Skeletal muscle satellite cell (primary cell): ENCODE results near the gene NHSL2.

ENCODE experiments used
- H3K27me3 ChIP-seq: 2 replicates; pipeline ENCODE4 v1.7.0; 2013; ENCODE audit warnings: low read length; ENCODE audit not compliant: control insufficient read depth, insufficient read depth
- H3K36me3 ChIP-seq: 2 replicates; pipeline ENCODE4 v1.7.0; 2013; ENCODE audit warnings: mild to moderate bottlenecking, control low read depth, low read length; ENCODE audit not compliant: insufficient read depth
- H3K4me1 ChIP-seq: 2 replicates; pipeline ENCODE4 v1.7.0; 2013; ENCODE audit warnings: low read length; ENCODE audit not compliant: control insufficient read depth, insufficient read depth
- H3K4me2 ChIP-seq: 2 replicates; pipeline ENCODE4 v1.7.0; 2013; ENCODE audit warnings: mild to moderate bottlenecking, low read length
- H3K4me3 ChIP-seq: 2 replicates; pipeline ENCODE4 v1.7.0; 2013; ENCODE audit warnings: low read length
- H3K9ac ChIP-seq: 2 replicates; pipeline ENCODE4 v1.7.0; 2013; ENCODE audit warnings: mild to moderate bottlenecking, low read depth, low read length, moderate library complexity
- H3K9me3 ChIP-seq: replicated peaks from 2 replicates; pipeline ENCODE4 v1.7.0; 2013; ENCODE audit warnings: mild to moderate bottlenecking, control low read depth, low read length

The NHSL2 gene

DNA sequence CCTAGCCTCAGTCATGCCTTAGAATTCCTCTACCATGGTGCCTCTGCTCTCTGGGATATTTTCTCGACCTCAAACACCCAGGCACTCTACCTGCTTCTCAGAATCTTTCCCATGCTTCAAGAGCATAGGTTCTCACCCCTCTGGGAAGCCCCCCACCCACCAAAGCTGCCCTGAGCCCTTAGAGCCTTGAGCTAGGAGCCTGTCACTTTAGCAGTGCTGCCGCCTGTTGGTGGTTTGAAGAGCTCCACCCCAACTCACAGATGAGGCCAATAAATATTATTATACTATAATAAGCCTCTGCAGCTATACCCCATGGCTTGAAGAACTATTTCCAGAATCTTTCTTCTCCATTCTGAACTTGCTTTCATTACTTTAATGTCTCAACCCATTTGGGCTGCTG lies 111.3 kb downstream of the NHSL2 start:
- peaks cover 64% of the 10 kb centered on the region for H3K27me3 ChIP-seq
- no peak overlapping the region for H3K9ac ChIP-seq
- no peak overlapping the region for H3K4me3 ChIP-seq
- no peaks in the 10 kb centered on the region for H3K36me3 ChIP-seq
- H3K4me1 ChIP-seq, result peaks cover 19% of the 10 kb centered on the region
- no peaks in the 10 kb centered on the region for H3K9me3 ChIP-seq
- no peak overlapping the region for H3K4me2 ChIP-seq

DNA sequence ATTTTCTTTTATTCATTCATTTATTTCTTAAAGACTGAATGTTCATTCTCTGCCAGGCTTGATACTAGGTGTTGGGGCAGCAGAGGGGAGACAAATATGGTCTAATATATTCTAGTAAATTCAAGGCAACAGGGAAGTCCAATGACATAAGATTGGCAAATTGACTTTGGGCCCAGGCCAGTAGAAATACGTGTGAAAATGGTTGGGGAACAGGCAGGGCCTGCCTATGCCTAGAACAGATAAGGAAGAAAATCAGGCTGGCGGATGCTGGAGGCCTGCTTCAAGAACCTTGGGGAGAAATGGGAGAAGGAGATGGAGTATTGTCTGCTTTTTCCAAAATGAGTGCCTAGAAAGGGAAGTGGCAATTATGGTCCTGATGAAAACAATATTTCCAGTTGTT lies 112.4 kb downstream of the NHSL2 start:
- Histone ChIP-seq H3K9ac (no peak overlapping the region), H3K4me3 (no peak overlapping the region), H3K27me3 (peaks cover 60% of the 10 kb centered on the region), H3K4me1 (peaks cover 26% of the 10 kb centered on the region), H3K9me3 (no peaks in the 10 kb centered on the region), H3K36me3 (no peaks in the 10 kb centered on the region), H3K4me2 (no peak overlapping the region)

DNA sequence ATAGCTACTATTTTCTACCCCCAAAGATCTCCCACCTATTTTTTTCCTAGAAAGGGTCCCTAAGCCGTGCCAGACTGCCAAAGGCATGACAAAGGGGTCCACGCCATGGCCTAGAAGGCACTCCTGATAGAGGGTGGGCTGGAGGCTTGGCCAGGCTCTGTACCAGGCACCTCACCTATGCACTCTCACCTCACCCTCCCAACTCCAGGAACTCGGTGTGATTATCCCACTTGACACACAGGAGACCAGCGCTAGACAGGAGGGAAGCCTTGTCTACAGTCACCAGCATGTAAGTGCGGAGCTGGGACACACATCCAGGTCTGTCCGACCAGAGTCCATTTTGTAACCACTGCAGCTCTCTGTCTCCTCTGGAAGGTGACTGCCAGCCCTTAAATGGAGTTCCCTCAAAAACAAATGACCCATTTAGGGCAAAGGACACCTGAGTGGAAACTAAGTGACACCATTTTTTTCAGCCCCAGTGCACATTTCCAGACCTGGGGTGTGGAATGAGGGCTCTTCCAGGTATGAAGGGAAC lies 114.7 kb downstream of the NHSL2 start:
- H3K36me3 ChIP-seq, result no peaks in the 10 kb centered on the region
- no peaks in the 10 kb centered on the region for H3K9me3 ChIP-seq
- H3K4me3 ChIP-seq, result no peak overlapping the region
- H3K9ac ChIP-seq, result no peak overlapping the region
- no peak overlapping the region for H3K4me2 ChIP-seq
- H3K4me1 ChIP-seq, result peaks cover 30% of the 10 kb centered on the region
- peaks cover 53% of the 10 kb centered on the region for H3K27me3 ChIP-seq

DNA sequence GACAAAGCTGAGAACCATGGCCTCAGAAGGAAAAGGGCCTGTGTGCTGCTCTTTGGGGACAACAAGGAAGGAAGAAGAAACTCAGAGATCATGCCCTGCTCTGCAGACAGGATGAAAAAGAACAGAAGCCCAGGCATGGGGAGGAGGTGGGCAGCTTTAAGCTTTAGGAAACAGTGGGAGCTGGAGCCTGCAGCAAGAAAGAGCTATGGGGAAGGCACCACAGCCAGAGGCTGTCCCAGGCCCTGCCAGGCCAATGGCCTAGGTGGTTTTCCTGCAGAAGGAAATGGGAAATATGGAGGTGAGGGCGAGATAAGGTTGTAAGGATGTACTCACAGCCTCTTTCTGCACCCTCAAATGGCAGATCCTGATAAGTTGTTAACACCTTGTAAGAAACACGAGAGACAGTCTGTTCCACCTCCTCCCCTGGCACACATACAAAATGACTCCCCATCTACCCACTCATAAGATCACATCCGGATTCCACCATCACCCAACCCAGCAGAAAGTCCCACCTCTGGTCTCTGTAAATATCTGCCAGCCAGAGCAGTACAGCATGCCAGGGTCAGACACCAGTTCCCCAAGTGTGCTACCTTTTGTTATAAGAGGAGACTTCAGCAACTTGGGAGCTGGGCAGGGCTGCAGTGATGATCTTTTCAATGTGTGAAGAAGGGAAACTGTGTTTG lies 115.8 kb downstream of the NHSL2 start:
- Histone ChIP-seq H3K4me2 (no peak overlapping the region), H3K4me3 (no peak overlapping the region), H3K9ac (no peak overlapping the region), H3K27me3 (peaks cover 48% of the 10 kb centered on the region), H3K9me3 (no peaks in the 10 kb centered on the region), H3K36me3 (no peaks in the 10 kb centered on the region), H3K4me1 (peaks cover 33% of the 10 kb centered on the region)

DNA sequence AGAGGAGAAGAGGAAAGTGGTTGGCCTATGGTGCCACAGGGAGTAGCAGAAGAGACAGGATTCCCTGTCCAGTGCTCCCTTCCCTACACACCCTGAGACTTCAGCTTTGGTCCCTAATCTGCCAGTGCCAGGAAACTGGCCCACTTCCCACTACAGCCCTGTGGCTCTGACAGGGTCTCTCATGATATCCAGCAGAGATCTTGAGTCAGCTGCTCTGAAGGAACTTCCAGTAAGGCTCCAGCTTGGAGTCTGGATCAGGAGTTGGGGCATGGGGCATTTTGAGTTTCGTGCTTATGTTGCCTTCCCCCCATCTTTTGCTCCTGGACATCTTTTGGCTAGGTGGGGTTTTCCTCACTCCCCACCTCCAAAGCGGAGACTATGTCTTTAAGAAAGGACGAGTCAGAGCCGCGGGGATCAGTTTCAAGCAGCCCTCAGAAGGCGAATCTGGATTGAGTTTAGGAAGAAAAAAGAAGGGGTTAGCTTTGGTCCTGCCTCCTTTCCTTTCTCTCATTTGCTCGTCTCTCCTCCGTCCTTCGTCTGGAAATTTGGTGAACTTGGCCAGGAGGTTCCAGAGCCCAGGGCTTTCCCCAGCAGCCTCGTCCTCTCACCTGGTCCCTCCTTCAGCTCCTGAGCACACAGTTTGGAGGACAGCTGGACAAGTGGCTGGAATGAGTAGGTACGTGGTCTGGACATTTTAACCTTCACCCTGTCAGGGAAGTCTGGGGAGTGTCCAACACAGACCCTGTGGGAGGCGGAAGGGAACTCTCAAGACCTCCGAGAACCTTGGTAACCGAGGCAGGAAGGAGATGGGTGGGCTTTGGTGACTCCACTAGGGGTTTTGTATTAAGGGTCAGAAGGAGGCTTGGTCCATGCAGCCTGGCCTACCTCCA lies 116.6 kb downstream of the NHSL2 start:
- Histone ChIP-seq H3K4me2 (no peak overlapping the region), H3K9me3 (no peaks in the 10 kb centered on the region), H3K36me3 (no peaks in the 10 kb centered on the region), H3K9ac (no peak overlapping the region), H3K4me3 (no peak overlapping the region), H3K4me1 (peaks cover 33% of the 10 kb centered on the region), H3K27me3 (peaks cover 44% of the 10 kb centered on the region)

DNA sequence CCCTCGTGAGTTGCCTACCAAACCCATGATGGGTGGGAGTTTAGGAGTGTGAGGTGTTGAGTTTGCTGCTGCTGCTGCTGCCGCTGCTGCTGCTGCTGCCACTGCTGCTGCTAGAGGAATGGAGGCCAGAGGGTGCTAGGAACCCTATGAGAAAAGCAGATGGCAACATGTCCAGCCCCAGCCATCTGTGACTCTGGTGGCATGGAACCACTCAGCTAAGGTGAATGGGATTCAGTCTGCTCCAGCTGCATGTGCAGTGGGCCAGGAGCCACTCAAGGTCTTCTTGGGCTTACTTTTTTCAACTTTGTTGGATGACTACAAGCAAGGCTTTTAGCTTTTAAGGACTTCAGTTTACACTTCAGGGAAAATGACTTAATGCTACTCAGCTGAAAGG lies 117.3 kb downstream of the NHSL2 start:
- Histone ChIP-seq H3K9me3 (no peaks in the 10 kb centered on the region), H3K36me3 (no peaks in the 10 kb centered on the region), H3K4me2 (no peak overlapping the region), H3K27me3 (peaks cover 40% of the 10 kb centered on the region), H3K4me3 (no peak overlapping the region), H3K4me1 (peaks cover 33% of the 10 kb centered on the region), H3K9ac (no peak overlapping the region)

DNA sequence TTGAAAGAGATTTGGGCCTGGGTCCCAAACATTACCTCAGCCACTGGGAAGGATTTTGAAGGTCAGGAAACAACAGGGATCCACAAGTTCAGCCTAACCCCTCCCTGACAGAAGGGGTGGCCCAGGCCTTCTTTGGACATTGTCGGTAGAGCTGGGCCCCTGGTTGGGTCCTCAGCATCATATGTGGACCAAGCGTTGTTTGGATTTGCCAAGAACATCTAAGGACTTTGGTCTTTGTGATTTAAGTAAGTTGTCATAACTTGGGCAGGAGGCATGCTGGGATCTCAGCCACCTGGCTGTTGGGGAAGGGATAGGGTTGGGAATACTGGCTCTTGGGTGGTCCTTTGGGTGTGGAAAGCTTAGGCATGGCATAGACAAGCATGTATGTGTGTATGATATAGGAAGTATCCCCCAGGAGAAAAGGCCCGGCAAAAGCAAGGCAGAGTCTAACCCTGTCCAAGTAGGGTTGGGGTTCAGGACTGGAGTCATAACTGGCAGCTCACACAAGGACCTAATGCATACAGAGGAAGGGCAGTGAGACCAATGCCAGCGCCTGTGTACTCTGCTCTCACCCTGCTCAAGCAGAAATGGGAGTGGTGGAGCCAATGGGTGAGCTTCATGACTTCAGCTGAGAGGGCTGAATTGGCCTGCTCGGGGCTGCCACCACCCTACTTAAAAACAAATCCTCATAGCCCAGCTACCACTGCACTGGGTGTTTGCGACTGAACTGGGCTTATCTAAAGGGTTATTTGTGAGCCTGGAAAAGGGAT lies 118.2 kb downstream of the NHSL2 start:
- H3K4me2 ChIP-seq, result no peak overlapping the region
- no peaks in the 10 kb centered on the region for H3K9me3 ChIP-seq
- H3K27me3 ChIP-seq, result peaks cover 42% of the 10 kb centered on the region
- H3K9ac ChIP-seq, result no peak overlapping the region
- H3K36me3 ChIP-seq, result no peaks in the 10 kb centered on the region
- no peak overlapping the region for H3K4me3 ChIP-seq
- peaks cover 33% of the 10 kb centered on the region for H3K4me1 ChIP-seq

DNA sequence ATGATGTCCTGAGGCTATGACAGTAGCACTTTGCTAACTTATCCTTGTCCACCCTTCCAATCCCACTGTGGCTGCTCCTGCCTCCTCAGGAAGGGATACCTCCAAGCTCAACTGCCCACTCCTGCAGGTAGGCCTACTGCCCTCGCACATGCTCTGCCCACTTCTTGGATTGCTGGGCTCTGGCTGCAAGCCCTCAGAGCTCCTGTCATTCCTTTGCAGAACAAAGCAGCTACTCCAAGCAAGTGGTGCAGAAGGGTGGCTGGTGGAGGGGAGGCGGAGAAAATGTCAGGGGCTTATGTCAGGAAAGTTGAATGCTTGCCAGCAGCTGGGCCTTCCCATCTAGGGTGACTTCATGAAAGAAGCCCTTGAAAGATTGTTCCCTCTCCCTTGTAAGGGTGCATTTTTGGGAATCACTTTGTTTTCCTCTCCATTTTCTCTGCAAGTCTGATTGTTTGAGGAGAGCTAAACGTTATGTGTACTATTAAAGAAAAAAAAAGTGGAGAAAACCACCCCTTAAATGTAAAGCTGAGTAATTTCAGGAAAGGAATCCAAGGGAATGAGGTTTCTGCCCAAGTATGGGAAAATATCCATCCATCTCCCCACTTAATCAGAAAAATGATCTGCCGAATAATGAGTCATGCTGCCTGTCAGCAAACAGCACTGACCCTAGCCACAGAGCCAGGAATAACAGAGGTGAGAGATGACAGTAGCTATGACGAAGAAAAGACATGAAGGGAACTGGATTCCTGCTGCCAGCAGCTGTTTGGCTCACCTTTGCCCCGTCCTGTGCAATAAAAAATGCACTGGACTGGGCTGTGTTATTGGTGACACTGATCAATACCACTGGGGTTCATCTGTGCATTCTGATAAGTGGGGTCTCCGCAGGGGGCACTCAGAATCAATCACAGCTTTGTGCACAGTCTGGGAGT lies 119.1 kb downstream of the NHSL2 start:
- no peaks in the 10 kb centered on the region for H3K9me3 ChIP-seq
- no peak overlapping the region for H3K9ac ChIP-seq
- peaks cover 33% of the 10 kb centered on the region for H3K4me1 ChIP-seq
- peaks cover 35% of the 10 kb centered on the region for H3K27me3 ChIP-seq
- H3K4me3 ChIP-seq, result no peak overlapping the region
- no peaks in the 10 kb centered on the region for H3K36me3 ChIP-seq
- peak overlapping the region; percentile 49 for H3K4me2 ChIP-seq

DNA sequence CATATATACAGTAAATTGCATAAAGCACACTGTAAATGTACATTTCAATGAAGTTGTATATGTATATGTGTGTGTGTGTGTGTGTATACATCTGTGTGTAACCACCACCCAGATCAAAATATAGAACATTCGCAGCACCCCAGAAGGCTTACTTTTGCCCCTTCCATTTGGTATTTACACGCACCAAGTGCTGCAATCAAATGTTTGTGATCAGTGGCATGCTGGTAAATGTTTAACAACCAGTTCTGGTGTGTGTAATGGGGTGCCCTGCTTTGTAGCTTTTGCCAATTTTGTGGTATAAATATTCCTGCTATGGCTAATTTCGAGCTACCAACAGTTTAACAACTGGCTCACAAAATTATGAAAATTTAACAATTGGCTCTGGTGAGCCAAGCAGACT lies 119.8 kb downstream of the NHSL2 start:
- Histone ChIP-seq H3K4me2 (no peak overlapping the region), H3K9ac (no peak overlapping the region)

DNA sequence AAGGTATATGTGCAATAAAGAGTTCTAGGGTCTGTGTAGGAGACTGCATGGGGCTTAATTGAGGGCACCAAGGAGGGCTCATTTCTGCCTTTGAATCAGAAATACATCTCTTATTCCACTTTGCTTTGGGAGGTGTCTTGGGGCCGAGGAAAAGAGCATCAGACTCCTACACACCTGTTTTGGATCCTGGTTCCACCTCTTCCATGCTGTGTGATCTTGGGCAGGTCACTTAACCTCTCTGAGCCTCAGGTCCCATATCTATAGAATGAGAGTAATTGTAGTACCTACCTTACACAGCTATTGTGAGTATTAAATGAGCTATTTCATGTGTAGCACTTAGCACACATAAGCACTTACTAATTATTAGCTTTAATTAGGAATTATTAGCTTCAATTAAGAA lies 120.5 kb downstream of the NHSL2 start:
- peaks cover 28% of the 10 kb centered on the region for H3K27me3 ChIP-seq
- H3K4me1 ChIP-seq, result peaks cover 33% of the 10 kb centered on the region
- no peak overlapping the region for H3K4me2 ChIP-seq
- H3K36me3 ChIP-seq, result no peaks in the 10 kb centered on the region
- no peak overlapping the region for H3K4me3 ChIP-seq
- H3K9me3 ChIP-seq, result no peaks in the 10 kb centered on the region
- H3K9ac ChIP-seq, result no peak overlapping the region

More for the DNA sequence above, 119.8 kb downstream of the NHSL2 start:
- Histone ChIP-seq H3K9me3 (no peaks in the 10 kb centered on the region), H3K36me3 (no peaks in the 10 kb centered on the region), H3K27me3 (peaks cover 32% of the 10 kb centered on the region), H3K4me3 (no peak overlapping the region), H3K4me1 (peaks cover 33% of the 10 kb centered on the region)
